Mesenchymal stem cell (in vitro differentiated cells and primary cell): ENCODE data around the gene ITGB8.

Source experiments
- DNase-seq: peaks from one replicate; pipeline ENCODE4 v3.0.0-alpha.2; 2013
- H2AFZ ChIP-seq: one replicate; pipeline ENCODE4 v1.6.1; 2013; ENCODE audit warnings: low read depth, mild to moderate bottlenecking, control low read depth, inconsistent platforms, low read length, moderate library complexity
- H2AK5ac ChIP-seq: 2 replicates; pipeline ENCODE4 v1.6.1; 2013; ENCODE audit warnings: low read length, moderate library complexity, mild to moderate bottlenecking, inconsistent platforms; ENCODE audit not compliant: severe bottlenecking
- H2BK120ac ChIP-seq: one replicate; pipeline ENCODE4 v1.6.1; 2013; ENCODE audit warnings: low read depth, mild to moderate bottlenecking, inconsistent platforms, low read length, moderate library complexity
- H2BK12ac ChIP-seq, 2 experiments: one replicate each; pipeline ENCODE4 v1.6.1; 2013; ENCODE audit warnings: inconsistent platforms in 2 of 2, low read length in 2 of 2, mild to moderate bottlenecking in 2 of 2, moderate library complexity in 2 of 2, control low read depth in 1 of 2
- H2BK15ac ChIP-seq: one replicate; pipeline ENCODE4 v1.6.1; 2013; ENCODE audit warnings: mild to moderate bottlenecking, low read depth, inconsistent platforms; ENCODE audit not compliant: poor library complexity, severe bottlenecking
- H2BK5ac ChIP-seq: 2 replicates; pipeline ENCODE4 v1.6.1; 2013; ENCODE audit warnings: low read depth, mild to moderate bottlenecking, low read length, control low read depth, inconsistent platforms; ENCODE audit not compliant: poor library complexity, severe bottlenecking
- H3K14ac ChIP-seq, 2 experiments: one replicate each; pipeline ENCODE4 v1.6.1; 2013; ENCODE audit warnings: inconsistent platforms in 2 of 2, low read length in 2 of 2, control low read depth in 1 of 2, mild to moderate bottlenecking in 1 of 2, moderate library complexity in 1 of 2
- H3K18ac ChIP-seq, 2 experiments: one replicate each; pipeline ENCODE4 v1.6.1; 2013; ENCODE audit warnings: inconsistent platforms in 2 of 2, low read length in 2 of 2, control low read depth in 1 of 2, low read depth in 1 of 2, mild to moderate bottlenecking in 1 of 2
- H3K23ac ChIP-seq, 2 experiments: one replicate each; pipeline ENCODE4 v1.6.1; 2013; ENCODE audit warnings: inconsistent platforms in 2 of 2, low read length in 2 of 2, mild to moderate bottlenecking in 2 of 2, moderate library complexity in 2 of 2, control low read depth in 1 of 2
- H3K27ac ChIP-seq: 2 replicates; pipeline ENCODE4 v1.5.1; 2013; ENCODE audit warnings: mild to moderate bottlenecking, moderate library complexity, low read length, control low read depth, inconsistent platforms; ENCODE audit not compliant: poor library complexity, severe bottlenecking
- H3K27me3 ChIP-seq, 2 experiments: 2 replicates each; pipeline versions ENCODE4 v1.6.1 to v1.7.0; 2013; ENCODE audit warnings: low read length in 2 of 2, mild to moderate bottlenecking in 2 of 2, moderate library complexity in 2 of 2, control low read depth in 1 of 2, inconsistent platforms in 1 of 2; ENCODE audit not compliant: control insufficient read depth in 1 of 2, insufficient read depth in 1 of 2
- H3K36me3 ChIP-seq, 2 experiments: 2 replicates each; pipeline versions ENCODE4 v1.6.1 to v1.7.0; 2013; ENCODE audit warnings: low read length in 2 of 2, control low read depth in 1 of 2, inconsistent platforms in 1 of 2, low read depth in 1 of 2, mild to moderate bottlenecking in 1 of 2; ENCODE audit not compliant: insufficient read depth in 2 of 2, control insufficient read depth in 1 of 2
- H3K4ac ChIP-seq, 2 experiments: one replicate each; pipeline ENCODE4 v1.6.1; 2013; ENCODE audit warnings: inconsistent platforms in 2 of 2, low read length in 2 of 2, mild to moderate bottlenecking in 2 of 2, moderate library complexity in 2 of 2, control low read depth in 1 of 2, low read depth in 1 of 2
- H3K4me1 ChIP-seq: 2 replicates; pipeline ENCODE4 v1.6.1; 2013; ENCODE audit warnings: low read depth, low read length, control low read depth; ENCODE audit not compliant: control insufficient read depth, insufficient read depth
- H3K4me2 ChIP-seq: 2 replicates; pipeline ENCODE4 v1.6.1; 2013; ENCODE audit warnings: low read length, mild to moderate bottlenecking, inconsistent platforms; ENCODE audit not compliant: poor library complexity, severe bottlenecking
- H3K4me3 ChIP-seq, 2 experiments: 2 replicates each; pipeline versions ENCODE4 v1.5.1 to v1.7.0; 2013; ENCODE audit warnings: low read length in 2 of 2, mild to moderate bottlenecking in 2 of 2, control low read depth in 1 of 2, low read depth in 1 of 2; ENCODE audit not compliant: insufficient read depth in 1 of 2
- H3K79me1 ChIP-seq: replicated peaks from 2 replicates; pipeline ENCODE4 v1.6.1; 2013; ENCODE audit warnings: mild to moderate bottlenecking, control low read depth, low read length, inconsistent platforms; ENCODE audit not compliant: poor library complexity, severe bottlenecking
- H3K9ac ChIP-seq: 2 replicates; pipeline ENCODE4 v1.7.0; 2013; ENCODE audit warnings: mild to moderate bottlenecking, low read length, moderate library complexity
- H3K9me3 ChIP-seq: 2 replicates; pipeline ENCODE4 v1.7.0; 2013; ENCODE audit warnings: mild to moderate bottlenecking, low read length; ENCODE audit not compliant: control insufficient read depth
- H4K8ac ChIP-seq: one replicate; pipeline ENCODE4 v1.6.1; 2013; ENCODE audit warnings: inconsistent platforms, mild to moderate bottlenecking, low read length, moderate library complexity
- H4K91ac ChIP-seq: one replicate; pipeline ENCODE4 v1.6.1; 2013; ENCODE audit warnings: mild to moderate bottlenecking, low read length, inconsistent platforms
- WGBS: methylation state at CpG from one replicate; pipeline ENCODE4 v1.1.7; 2013; ENCODE audit warnings: mixed read lengths; 5-methylcytosine and 5-hydroxymethylcytosine counted together

Gene ITGB8

DNA sequence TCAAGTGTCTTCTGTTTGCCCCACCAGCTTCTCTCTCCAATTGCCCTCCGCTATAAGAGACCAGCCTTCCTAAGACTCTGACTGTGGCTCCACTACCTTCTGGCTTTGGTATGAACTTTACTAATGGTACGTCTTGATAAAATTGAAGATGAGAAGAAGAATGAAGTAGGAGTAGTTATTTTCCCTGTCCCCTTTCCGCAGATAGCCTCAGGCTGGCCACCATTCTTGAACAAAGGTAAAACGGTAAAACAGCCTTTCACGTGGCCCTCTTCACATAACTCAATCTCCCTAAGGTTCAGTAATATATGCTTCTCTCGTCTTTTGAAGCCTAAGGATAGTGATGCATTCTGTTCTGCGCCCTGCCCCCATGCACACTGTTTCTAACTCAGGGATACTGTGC is 9.9 kb upstream of the ITGB8 start:
- Histone ChIP-seq H4K91ac (no peak overlapping the region), H2BK120ac (no peak overlapping the region), H3K23ac (no peak overlapping the region), H2BK12ac (no peak overlapping the region), H3K4ac (no peak overlapping the region), H3K79me1 (no peaks in the 10 kb centered on the region), H3K9me3 (no peaks in the 10 kb centered on the region), H3K27ac (no peak overlapping the region), H2BK15ac (no peak overlapping the region), H2BK5ac (no peak overlapping the region), H3K27me3 (no peaks in the 10 kb centered on the region), H3K4me1 (no peaks in the 10 kb centered on the region), H4K8ac (no peak overlapping the region), H3K36me3 (no peaks in the 10 kb centered on the region), H3K4me3 (no peak overlapping the region), H3K14ac (no peak overlapping the region), H3K4me2 (no peak overlapping the region), H3K9ac (no peak overlapping the region), H3K18ac (no peak overlapping the region), H2AFZ (no peak overlapping the region), H2AK5ac (no peak overlapping the region)
- DNase-seq, result no peak
- WGBS, result 94% methylated on average over 7 of the region's 7 CpGs

- Histone ChIP-seq H4K91ac (no peak overlapping the region), H2BK15ac (no peak overlapping the region), H3K9ac (no peak overlapping the region), H3K14ac (no peak overlapping the region), H3K36me3 (no peaks in the 10 kb centered on the region), H3K4me1 (peaks cover 2% of the 10 kb centered on the region), H3K9me3 (no peaks in the 10 kb centered on the region), H3K27ac (no peak overlapping the region), H4K8ac (no peak overlapping the region), H3K23ac (no peak overlapping the region), H2BK12ac (no peak overlapping the region), H3K18ac (no peak overlapping the region), H3K4me2 (no peak overlapping the region), H2BK5ac (no peak overlapping the region), H2AK5ac (no peak overlapping the region), H3K79me1 (no peaks in the 10 kb centered on the region), H3K4ac (no peak overlapping the region), H2AFZ (no peak overlapping the region), H2BK120ac (no peak overlapping the region), H3K4me3 (no peak overlapping the region), H3K27me3 (no peaks in the 10 kb centered on the region)
- 74% methylated on average over 2 of the region's 2 CpGs for WGBS
- peak; percentile 39 for DNase-seq
These were observed 7.1 kb upstream of the ITGB8 start for GRCh38 chr7:20323595-20323994.

DNA sequence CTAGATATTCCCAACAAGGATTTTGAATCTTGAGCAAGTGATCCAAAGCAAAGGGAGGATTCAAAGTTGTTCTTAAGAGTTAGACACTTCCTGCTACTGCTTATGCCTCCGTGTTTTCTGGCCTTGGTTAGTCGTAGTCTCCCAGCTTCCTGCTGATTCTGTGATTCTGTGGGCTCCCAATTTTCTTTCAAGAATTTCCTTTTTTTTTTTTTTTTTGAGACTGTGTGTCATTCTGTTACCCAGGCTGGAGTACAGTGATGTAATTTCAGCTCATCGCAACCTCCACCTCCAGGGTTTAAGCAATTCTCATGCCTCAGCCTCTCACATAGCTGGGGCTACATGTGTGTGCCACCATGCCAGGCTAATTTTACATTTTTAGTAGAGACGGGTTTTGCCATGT is 4.4 kb upstream of the ITGB8 start:
- Histone ChIP-seq H2BK12ac (no peak overlapping the region), H3K23ac (no peak overlapping the region), H3K14ac (no peak overlapping the region), H2AK5ac (no peak overlapping the region), H3K18ac (no peak overlapping the region), H3K27me3 (no peaks in the 10 kb centered on the region), H3K79me1 (no peaks in the 10 kb centered on the region), H3K27ac (no peak overlapping the region), H3K36me3 (no peaks in the 10 kb centered on the region), H2BK5ac (no peak overlapping the region), H3K4ac (no peak overlapping the region), H3K9me3 (no peaks in the 10 kb centered on the region), H3K4me3 (no peak overlapping the region), H3K4me2 (no peak overlapping the region), H4K8ac (no peak overlapping the region), H3K4me1 (peaks cover 4% of the 10 kb centered on the region), H3K9ac (no peak overlapping the region), H2BK120ac (no peak overlapping the region), H4K91ac (no peak overlapping the region), H2BK15ac (no peak overlapping the region), H2AFZ (no peak overlapping the region)
- WGBS, result 88% methylated on average over 4 of the region's 4 CpGs
- no peak for DNase-seq

DNA sequence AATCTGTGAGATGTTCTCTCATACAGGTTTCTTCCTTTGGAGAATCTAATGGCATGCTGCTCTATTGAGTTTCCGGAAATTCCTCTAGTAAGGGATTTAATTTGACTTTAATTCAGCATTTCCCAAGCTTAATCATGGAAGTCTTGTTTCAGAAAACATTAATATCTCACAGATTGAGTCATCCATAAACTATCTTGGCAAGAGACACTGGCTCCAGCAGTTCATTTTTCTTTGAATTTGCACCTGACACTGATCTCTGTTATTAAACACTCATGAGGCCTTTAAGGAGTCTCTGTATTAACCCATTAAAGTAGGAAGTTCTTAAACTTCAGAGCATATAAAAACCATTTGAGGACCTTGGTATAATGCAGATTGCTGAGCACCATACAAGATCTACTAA is 3.6 kb upstream of the ITGB8 start:
- Histone ChIP-seq H3K4ac (no peak overlapping the region), H3K27ac (peak overlapping the region; percentile 65)

More for the DNA sequence above, 3.6 kb upstream of the ITGB8 start:
- Histone ChIP-seq H2BK5ac (no peak overlapping the region), H3K27me3 (no peaks in the 10 kb centered on the region), H2BK15ac (no peak overlapping the region), H3K14ac (no peak overlapping the region), H3K9ac (no peak overlapping the region), H3K9me3 (no peaks in the 10 kb centered on the region), H2AK5ac (no peak overlapping the region), H3K18ac (no peak overlapping the region), H3K79me1 (no peaks in the 10 kb centered on the region), H3K4me3 (no peak overlapping the region), H3K4me1 (peaks cover 4% of the 10 kb centered on the region), H2BK120ac (no peak overlapping the region), H3K23ac (no peak overlapping the region), H4K8ac (no peak overlapping the region), H4K91ac (no peak overlapping the region), H3K4me2 (no peak overlapping the region), H2BK12ac (no peak overlapping the region), H2AFZ (no peak overlapping the region), H3K36me3 (no peaks in the 10 kb centered on the region)
- 83% methylated on average over 1 of the region's 1 CpG for WGBS
- no peak for DNase-seq
